ENCODE data around the gene WAS. TPM values are rescaled to one million over a fixed set of nuclear protein-coding genes. Genes with fewer than 3 reads are reported as not detected.

Gene WAS
- total and polyA plus RNA-seq, 2 donors (not counting 1 experiment from before 2014, with no cell fraction given) = 88.7 to 98.0 TPM

DNA sequence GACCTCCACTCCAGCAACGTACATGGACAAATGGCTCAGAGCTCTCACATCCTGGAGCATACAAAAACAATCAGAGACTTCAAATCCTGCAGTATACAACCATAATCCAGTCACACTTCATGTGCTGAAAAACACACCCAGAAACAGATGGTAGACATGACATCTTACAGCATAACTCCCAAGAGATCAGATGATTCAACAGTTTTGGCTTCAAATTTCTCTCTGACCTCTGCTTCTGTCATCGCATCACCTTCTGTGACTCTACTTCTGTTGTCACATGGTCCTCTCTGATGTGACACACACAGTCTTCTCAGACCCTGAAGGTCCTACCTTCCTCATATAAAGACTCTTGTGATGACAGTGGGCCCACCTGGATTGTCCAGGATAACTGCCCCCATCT, 31.5 kb downstream of the WAS start:
- H3K36me3 ChIP-seq (replicated peaks in 1 of 2; ENCODE audit: control extremely low read depth in 1 of 2, control insufficient read depth in 1 of 2, extremely low read depth in 1 of 2, insufficient read depth in 2 of 2, low read length in 1 of 2) = no peaks in the 10 kb centered on the region
- H3K27ac Mint-ChIP-seq = no peak overlapping the region
- peaks cover 7% of the 10 kb centered on the region for H3K4me1 Mint-ChIP-seq
- no peaks in the 10 kb centered on the region for H3K27me3 Mint-ChIP-seq
- ChIA-PET POLR2A (no interaction called here), CTCF (no interaction called here)
- H4K20me1 ChIP-seq (ENCODE audit: control insufficient read depth, insufficient read depth, low read length, poor library complexity, severe bottlenecking) = no peaks in the 10 kb centered on the region
- intact Hi-C loops (cut with micrococcal nuclease) = no loop called here
- H3K4me1 ChIP-seq (ENCODE audit: control insufficient read depth in 2 of 2, insufficient read depth in 2 of 2, low read length in 2 of 2) = no peaks in the 10 kb centered on the region
- DNase-seq (no peak), ATAC-seq (ENCODE audit: low read depth) (no peak)
- TF ChIP-seq, protein P1, sequence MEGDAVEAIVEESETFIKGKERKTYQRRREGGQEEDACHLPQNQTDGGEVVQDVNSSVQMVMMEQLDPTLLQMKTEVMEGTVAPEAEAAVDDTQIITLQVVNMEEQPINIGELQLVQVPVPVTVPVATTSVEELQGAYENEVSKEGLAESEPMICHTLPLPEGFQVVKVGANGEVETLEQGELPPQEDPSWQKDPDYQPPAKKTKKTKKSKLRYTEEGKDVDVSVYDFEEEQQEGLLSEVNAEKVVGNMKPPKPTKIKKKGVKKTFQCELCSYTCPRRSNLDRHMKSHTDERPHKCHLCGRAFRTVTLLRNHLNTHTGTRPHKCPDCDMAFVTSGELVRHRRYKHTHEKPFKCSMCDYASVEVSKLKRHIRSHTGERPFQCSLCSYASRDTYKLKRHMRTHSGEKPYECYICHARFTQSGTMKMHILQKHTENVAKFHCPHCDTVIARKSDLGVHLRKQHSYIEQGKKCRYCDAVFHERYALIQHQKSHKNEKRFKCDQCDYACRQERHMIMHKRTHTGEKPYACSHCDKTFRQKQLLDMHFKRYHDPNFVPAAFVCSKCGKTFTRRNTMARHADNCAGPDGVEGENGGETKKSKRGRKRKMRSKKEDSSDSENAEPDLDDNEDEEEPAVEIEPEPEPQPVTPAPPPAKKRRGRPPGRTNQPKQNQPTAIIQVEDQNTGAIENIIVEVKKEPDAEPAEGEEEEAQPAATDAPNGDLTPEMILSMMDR (IDR thresholded peaks at IDR 0.05) = no peak
- TF ChIP-seq EZH2 (IDR thresholded peaks at IDR 0.05; ENCODE audit: borderline replicate concordance, insufficient read depth, low read depth, low read length, poor library complexity, severe bottlenecking) = no peak
- no peak overlapping the region for H3K4me3 Mint-ChIP-seq
- no peaks in the 10 kb centered on the region for H3K9me3 Mint-ChIP-seq (ENCODE audit: insufficient read depth)
- no peak overlapping the region for H3K4me3 ChIP-seq (ENCODE audit: control extremely low read depth in 1 of 5, extremely low read depth in 1 of 5, insufficient read depth in 1 of 5, low read depth in 2 of 5, low read length in 4 of 5)
- H3K27me3 ChIP-seq (replicated peaks in 1 of 4; ENCODE audit: control extremely low read depth in 1 of 4, control insufficient read depth in 3 of 4, insufficient read depth in 4 of 4, low read length in 3 of 4) = no peaks in the 10 kb centered on the region
- no peak overlapping the region for H2AFZ ChIP-seq (ENCODE audit: insufficient read depth, low read depth, low read length, poor library complexity, severe bottlenecking)
- no peak overlapping the region for H3K4me2 ChIP-seq (replicated peaks; ENCODE audit: low read depth, low read length, poor library complexity, severe bottlenecking)
- no peaks in the 10 kb centered on the region for H3K9me3 ChIP-seq (ENCODE audit: control extremely low read depth in 1 of 3, control insufficient read depth in 2 of 3, insufficient read depth in 1 of 3, low read length in 2 of 3)
- peaks cover 4% of the 10 kb centered on the region for H3K79me2 ChIP-seq (ENCODE audit: control insufficient read depth, insufficient read depth, low read length)
- H3K9ac ChIP-seq (ENCODE audit: low read length) = no peak overlapping the region
- WGBS (ENCODE audit: insufficient coverage) = 70% methylated on average over 2 of the region's 2 CpGs
- no peak overlapping the region for H3K27ac ChIP-seq (ENCODE audit: low read length in 2 of 2)

DNA sequence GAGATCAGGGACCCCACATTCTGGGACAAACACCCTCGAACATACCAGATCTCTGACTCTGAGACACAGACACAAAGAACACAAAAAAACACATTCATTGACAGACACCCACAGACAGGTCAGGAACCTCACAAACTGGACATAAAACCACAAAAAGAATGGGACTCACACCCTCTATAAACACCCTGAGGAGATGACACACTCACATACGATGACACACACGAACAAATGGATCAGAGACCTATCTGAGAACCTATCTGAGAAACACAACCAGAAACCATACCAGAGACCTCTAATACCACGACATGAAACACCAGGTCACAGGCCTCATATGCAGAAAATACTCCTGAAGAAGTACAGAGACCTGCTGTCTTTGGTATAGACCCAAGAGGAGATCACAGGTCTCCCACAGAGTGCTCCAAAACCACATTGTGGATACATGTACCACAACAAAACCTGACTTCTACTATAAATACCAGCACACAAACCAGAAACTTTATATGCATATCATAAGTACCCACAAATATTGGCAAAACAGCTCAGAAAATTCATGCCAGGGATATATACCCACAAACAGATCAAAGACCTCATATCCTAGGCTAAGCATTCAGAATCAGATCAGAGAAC, 32.4 kb downstream of the WAS start:
- Mint-ChIP-seq H3K27me3 (no peaks in the 10 kb centered on the region), H3K27ac (no peak overlapping the region), H3K9me3 (ENCODE audit: insufficient read depth) (no peaks in the 10 kb centered on the region), H3K4me1 (peaks cover 7% of the 10 kb centered on the region), H3K4me3 (no peak overlapping the region)
- intact Hi-C loops (cut with micrococcal nuclease) = no loop called here
- Histone ChIP-seq H3K4me2 (replicated peaks; ENCODE audit: low read depth, low read length, poor library complexity, severe bottlenecking) (no peak overlapping the region), H3K4me3 (ENCODE audit: control extremely low read depth in 1 of 5, extremely low read depth in 1 of 5, insufficient read depth in 1 of 5, low read depth in 2 of 5, low read length in 4 of 5) (no peak overlapping the region), H3K36me3 (replicated peaks in 1 of 2; ENCODE audit: control extremely low read depth in 1 of 2, control insufficient read depth in 1 of 2, extremely low read depth in 1 of 2, insufficient read depth in 2 of 2, low read length in 1 of 2) (no peaks in the 10 kb centered on the region), H4K20me1 (ENCODE audit: control insufficient read depth, insufficient read depth, low read length, poor library complexity, severe bottlenecking) (no peaks in the 10 kb centered on the region), H3K27me3 (replicated peaks in 1 of 4; ENCODE audit: control extremely low read depth in 1 of 4, control insufficient read depth in 3 of 4, insufficient read depth in 4 of 4, low read length in 3 of 4) (no peaks in the 10 kb centered on the region), H3K9me3 (ENCODE audit: control extremely low read depth in 1 of 3, control insufficient read depth in 2 of 3, insufficient read depth in 1 of 3, low read length in 2 of 3) (no peaks in the 10 kb centered on the region), H2AFZ (ENCODE audit: insufficient read depth, low read depth, low read length, poor library complexity, severe bottlenecking) (no peak overlapping the region), H3K27ac (ENCODE audit: low read length in 2 of 2) (no peak overlapping the region), H3K79me2 (ENCODE audit: control insufficient read depth, insufficient read depth, low read length) (peaks cover 4% of the 10 kb centered on the region), H3K9ac (ENCODE audit: low read length) (no peak overlapping the region), H3K4me1 (ENCODE audit: control insufficient read depth in 2 of 2, insufficient read depth in 2 of 2, low read length in 2 of 2) (no peaks in the 10 kb centered on the region)
- ChIA-PET CTCF (no interaction called here), POLR2A (interaction anchor here (0.7 kb wide), 1 partner anchor 217 kb away, joined by 3 read pairs; no protein-coding TSS in a partner anchor)
- ATAC-seq (ENCODE audit: low read depth) (no peak), DNase-seq (no peak)
- WGBS (ENCODE audit: insufficient coverage) = 100% methylated on average over 1 of the region's 4 CpGs
- TF ChIP-seq EZH2 (IDR thresholded peaks at IDR 0.05; ENCODE audit: borderline replicate concordance, insufficient read depth, low read depth, low read length, poor library complexity, severe bottlenecking) = no peak
- TF ChIP-seq, protein P1 (IDR thresholded peaks at IDR 0.05) = no peak

All from B cell (primary cell).